Coronary artery (tissue), 2 donors: Measurements from ENCODE around the gene CCDC196.

Experiments
- DNase-seq: peaks from one replicate; pipeline ENCODE4 v3.0.0-alpha.2; 2017; ENCODE audit warnings: low spot score
- H3K27ac ChIP-seq, 2 donors: fragments of 200-600 bp; sonication (generic); one replicate each; pipeline ENCODE4 v1.5.1; 2016 to 2019
- H3K4me3 ChIP-seq: fragments of 200-600 bp; sonication (generic); 2 replicates; pipeline ENCODE4 v1.5.1; 2016; ENCODE audit warnings: mild to moderate bottlenecking, moderate library complexity
- TF ChIP-seq, protein P1 (sequence below): fragments of 200-600 bp; sonication (generic); IDR thresholded peaks from one replicate; pipeline ENCODE4 v1.5.1; 2019; ENCODE audit warnings: antibody characterized with exemption

CCDC196 gene

DNA sequence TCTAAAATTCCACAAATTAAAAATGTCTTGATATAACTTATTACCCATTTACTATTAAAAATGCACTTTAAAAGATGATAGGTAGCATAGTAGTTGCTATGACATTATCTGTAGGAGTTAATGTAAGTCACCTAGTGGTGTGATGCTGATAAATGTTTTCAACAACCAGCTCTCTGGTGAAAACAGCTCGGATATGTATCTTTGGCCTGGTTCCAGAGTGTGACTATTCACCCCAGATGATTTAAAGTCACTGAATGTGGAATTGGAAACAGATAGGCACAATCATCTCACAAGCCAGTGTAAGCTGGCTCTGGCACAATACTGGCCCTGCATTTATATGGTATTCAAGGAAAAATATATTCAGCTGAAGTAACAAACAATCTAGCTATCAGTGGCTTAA, 9.2 kb upstream of the CCDC196 start:
- TF ChIP-seq, protein P1, sequence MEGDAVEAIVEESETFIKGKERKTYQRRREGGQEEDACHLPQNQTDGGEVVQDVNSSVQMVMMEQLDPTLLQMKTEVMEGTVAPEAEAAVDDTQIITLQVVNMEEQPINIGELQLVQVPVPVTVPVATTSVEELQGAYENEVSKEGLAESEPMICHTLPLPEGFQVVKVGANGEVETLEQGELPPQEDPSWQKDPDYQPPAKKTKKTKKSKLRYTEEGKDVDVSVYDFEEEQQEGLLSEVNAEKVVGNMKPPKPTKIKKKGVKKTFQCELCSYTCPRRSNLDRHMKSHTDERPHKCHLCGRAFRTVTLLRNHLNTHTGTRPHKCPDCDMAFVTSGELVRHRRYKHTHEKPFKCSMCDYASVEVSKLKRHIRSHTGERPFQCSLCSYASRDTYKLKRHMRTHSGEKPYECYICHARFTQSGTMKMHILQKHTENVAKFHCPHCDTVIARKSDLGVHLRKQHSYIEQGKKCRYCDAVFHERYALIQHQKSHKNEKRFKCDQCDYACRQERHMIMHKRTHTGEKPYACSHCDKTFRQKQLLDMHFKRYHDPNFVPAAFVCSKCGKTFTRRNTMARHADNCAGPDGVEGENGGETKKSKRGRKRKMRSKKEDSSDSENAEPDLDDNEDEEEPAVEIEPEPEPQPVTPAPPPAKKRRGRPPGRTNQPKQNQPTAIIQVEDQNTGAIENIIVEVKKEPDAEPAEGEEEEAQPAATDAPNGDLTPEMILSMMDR: no peak

DNA sequence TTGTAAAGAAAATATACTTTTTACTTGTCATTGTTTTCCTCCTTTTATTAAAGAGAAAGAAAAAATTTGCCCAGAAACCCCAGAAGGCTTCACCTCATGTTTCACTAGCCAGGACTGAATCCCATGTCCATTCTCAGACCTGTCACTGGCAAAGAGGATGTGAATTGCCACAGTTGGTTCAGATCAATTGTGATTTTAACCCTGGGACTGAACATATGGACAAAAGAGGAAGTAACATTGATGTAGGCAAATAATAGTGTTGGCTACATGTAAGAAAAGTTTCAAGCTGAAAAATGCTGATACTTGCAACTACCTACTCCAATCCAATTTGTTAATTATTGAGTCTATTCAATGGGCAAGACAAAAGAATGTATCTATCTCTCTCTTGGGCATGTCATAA, 8.6 kb upstream of the CCDC196 start:
- no peak for DNase-seq
- H3K4me3 ChIP-seq: no peak overlapping the region
- no peak overlapping the region for H3K27ac ChIP-seq
- TF ChIP-seq, protein P1: no peak

More for the DNA sequence above, 9.2 kb upstream of the CCDC196 start:
- Histone ChIP-seq H3K4me3 (no peak overlapping the region), H3K27ac (no peak overlapping the region)
- DNase-seq: no peak

DNA sequence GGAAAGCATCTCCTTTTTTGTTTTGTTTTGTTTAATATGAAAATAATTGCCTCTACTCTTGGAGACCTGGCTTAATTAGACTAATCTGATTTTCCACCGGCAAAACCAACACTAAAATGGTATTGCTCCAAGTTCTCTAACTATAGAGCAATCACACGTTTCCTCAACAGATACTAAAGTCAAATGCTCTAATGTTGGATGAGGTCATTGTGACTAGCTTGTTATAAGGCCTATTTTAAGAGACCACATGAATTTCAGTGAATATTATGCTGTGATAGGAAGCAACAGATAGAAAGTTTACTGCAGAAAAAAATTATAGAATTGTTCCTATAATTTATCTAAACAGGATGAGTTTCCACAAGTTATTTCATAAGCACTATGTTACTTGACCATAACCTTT, 3.3 kb upstream of the CCDC196 start:
- Histone ChIP-seq H3K4me3 (no peak overlapping the region), H3K27ac (no peak overlapping the region)
- TF ChIP-seq, protein P1: no peak
- DNase-seq: no peak

DNA sequence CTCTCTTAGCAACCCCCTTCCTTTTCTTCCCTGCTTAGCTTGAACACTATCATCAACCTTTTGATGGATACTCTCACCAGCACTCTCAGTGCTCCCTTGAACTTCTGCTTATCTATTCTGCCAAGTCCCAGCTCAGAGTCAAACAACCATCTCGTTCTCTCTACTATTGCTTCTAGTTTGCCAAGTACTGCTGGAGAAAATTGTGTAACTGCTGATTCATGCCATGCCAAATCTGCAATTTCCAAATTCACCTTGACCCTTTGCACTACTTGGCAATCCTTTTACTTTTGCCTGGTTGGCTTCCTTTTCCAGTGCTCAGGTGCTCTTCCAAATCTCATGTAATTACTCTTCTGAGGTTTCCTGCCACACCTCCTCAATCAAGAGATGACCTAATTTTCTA, 2.8 kb upstream of the CCDC196 start:
- Histone ChIP-seq H3K27ac (no peak overlapping the region), H3K4me3 (no peak overlapping the region)
- TF ChIP-seq, protein P1: no peak
- no peak for DNase-seq

DNA sequence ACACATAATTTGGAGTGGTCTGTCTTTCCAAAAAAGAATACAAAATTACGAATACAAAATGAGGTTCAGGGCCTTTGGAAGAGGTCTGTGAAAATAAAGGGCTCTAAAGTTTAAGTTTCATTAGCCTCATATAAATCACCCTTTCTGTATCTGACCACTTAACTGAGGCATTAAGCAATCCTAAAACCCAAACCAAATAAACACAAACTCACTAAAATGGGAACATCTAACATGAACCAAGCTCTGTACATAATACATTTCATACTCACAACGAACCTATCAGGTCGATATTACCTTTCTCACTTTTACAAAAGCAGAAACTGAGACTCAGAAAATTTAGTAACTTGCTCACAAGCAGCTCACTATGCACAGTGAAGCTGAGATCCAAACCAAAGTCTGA, 1.1 kb upstream of the CCDC196 start:
- H3K27ac ChIP-seq: no peak overlapping the region
- DNase-seq: no peak
- TF ChIP-seq, protein P1: no peak
- no peak overlapping the region for H3K4me3 ChIP-seq

DNA sequence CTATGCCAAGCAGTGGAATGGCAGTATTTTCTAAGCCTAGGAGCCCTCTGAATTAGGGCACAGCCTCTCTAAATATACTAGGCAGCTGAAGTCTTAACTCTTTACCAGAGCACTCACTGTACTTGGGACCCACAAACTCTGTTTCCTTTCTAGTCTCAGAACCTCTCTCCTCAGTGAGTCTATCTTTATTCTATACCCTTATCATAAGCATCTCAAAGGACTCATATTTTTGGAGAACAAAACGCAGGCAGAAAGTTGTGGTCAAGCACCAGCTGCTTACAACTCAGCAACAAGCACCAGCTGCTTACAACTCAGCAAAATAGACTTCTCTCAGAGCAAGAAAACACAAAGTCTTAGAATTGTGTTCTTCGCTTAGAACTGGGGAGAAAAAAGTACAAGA, 993 bp downstream of the CCDC196 start:
- H3K4me3 ChIP-seq: no peak overlapping the region
- H3K27ac ChIP-seq: no peak overlapping the region
- TF ChIP-seq, protein P1: no peak
- no peak for DNase-seq

DNA sequence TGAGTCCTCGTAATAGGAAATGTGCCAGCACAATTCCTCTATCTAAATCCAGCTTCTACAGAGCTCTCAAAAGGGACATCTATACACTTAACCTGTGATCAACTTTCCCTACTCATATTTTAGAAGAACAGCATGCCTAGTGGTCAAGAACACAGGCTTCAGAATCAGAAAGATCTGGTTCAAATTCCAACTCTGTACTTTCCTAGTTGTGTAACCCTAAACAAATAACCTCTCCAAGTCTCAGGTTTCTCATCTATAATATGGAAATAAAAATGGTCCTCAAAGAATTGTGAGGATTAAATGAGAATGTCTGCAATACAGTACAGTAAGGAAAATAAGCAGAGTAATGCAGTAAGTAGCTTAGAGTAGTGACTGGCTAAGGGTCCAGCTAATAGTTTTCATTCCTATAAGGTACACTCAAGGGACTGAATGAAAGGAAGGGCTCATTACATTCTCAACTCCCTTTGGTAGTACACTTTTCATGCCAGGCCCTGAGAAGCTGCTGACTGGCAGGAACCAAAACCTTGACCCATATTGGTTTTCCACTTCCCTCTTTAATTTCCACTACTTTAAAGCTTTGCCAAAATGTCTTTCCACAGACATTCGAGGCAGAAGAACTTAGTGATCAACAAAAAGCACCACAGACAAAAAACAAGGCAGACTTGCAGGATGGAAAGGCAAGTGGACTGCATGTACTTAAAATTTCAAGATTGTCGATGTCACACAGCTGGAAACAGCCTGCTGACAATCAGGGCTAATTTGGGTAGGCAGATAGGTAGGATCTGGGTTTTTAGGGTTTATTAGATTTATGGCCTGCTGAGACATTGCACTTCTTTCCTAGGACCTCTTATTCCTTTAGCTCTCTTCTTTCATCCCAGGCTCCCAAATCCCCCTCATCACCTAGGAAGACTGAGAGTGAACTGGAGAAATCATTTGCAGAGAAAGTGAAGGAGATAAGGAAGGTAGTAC, 4.3 kb downstream of the CCDC196 start:
- Histone ChIP-seq H3K4me3 (no peak overlapping the region), H3K27ac (no peak overlapping the region)
- TF ChIP-seq, protein P1: no peak
- no peak for DNase-seq
